Lower leg skin (tissue), 4 donors: Measurements from ENCODE around the gene REXO4. TPM values are rescaled to one million over a fixed set of nuclear protein-coding genes. Genes with fewer than 3 reads are reported as not detected.
A peak's percentile ranks its signal among the peaks of the same experiment; 100 is the strongest.

ENCODE experiments used
- DNase-seq, 2 donors: peaks; one replicate each; pipeline ENCODE4 v3.0.0-alpha.2; 2019; ENCODE audit warnings: low spot score in 2 of 2
- H3K4me3 ChIP-seq: fragments of 200-600 bp; sonication (generic); 2 replicates; pipeline ENCODE4 v1.5.1; 2017; ENCODE audit warnings: mild to moderate bottlenecking, low read depth; ENCODE audit not compliant: poor library complexity, severe bottlenecking
- POLR2A ChIP-seq, 2 donors: fragments of 450-650 bp; IDR thresholded peaks; one replicate each; pipeline ENCODE4 v1.6.1; 2016 to 2017; ENCODE audit warnings: antibody characterized with exemption in 2 of 2, mild to moderate bottlenecking in 1 of 2, moderate library complexity in 1 of 2
- WGBS, 2 donors: methylation state at CpG; one replicate each; pipeline ENCODE4 v1.1.5; 2018; 5-methylcytosine and 5-hydroxymethylcytosine counted together
- intact Hi-C: fragments of 100-400 bp; cut with DNase I; formaldehyde crosslinking; loops from one replicate; pipeline ENCODE4 v1.15.0; 2023; ENCODE audit warnings: low total_unique reads
- total RNA-seq, 4 donors: library from RNA; depleted of rRNA; stranded (reverse); fragments of >200 nt; gene quantifications; one replicate each; pipeline ENCODE4 v1.1.0, GENCODE V29; 2016
- TF ChIP-seq, protein P1 (sequence below), 3 donors: fragments of 450-650 bp; IDR thresholded peaks; one replicate each; pipeline ENCODE4 v1.5.1; 2016; ENCODE audit warnings: antibody characterized with exemption in 3 of 3, mild to moderate bottlenecking in 3 of 3, moderate library complexity in 2 of 3

The REXO4 gene
- total RNA-seq, 4 donors from 2014 or later: 18.8 to 26.5 (median 24.6) TPM

DNA sequence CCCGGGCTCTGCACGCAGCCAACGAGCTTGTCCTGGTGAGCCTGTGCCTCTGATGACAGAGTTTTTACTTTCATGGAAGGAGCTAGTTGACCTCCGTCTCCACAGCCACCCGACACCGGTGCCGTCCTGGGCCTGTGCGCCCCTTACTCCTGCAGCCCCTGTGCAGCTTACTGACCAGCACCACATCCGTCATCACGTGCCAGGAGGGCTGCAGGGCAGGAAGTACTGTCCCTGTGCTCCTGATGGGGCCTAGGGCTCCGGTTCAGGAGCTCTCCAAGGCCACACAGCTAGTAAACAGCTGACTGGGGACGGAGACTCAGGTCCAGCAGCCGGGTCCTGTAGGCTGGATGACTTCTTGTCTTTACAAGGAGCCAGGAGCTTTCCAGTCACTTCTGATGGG, 31.5 kb downstream of the REXO4 start:
- intact Hi-C loops: no loop called here
- H3K4me3 ChIP-seq: no peak overlapping the region
- TF ChIP-seq, protein P1, sequence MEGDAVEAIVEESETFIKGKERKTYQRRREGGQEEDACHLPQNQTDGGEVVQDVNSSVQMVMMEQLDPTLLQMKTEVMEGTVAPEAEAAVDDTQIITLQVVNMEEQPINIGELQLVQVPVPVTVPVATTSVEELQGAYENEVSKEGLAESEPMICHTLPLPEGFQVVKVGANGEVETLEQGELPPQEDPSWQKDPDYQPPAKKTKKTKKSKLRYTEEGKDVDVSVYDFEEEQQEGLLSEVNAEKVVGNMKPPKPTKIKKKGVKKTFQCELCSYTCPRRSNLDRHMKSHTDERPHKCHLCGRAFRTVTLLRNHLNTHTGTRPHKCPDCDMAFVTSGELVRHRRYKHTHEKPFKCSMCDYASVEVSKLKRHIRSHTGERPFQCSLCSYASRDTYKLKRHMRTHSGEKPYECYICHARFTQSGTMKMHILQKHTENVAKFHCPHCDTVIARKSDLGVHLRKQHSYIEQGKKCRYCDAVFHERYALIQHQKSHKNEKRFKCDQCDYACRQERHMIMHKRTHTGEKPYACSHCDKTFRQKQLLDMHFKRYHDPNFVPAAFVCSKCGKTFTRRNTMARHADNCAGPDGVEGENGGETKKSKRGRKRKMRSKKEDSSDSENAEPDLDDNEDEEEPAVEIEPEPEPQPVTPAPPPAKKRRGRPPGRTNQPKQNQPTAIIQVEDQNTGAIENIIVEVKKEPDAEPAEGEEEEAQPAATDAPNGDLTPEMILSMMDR (IDR thresholded peaks at IDR 0.05): no peak
- no peak for TF ChIP-seq POLR2A (IDR thresholded peaks at IDR 0.05)
- DNase-seq: no peak
- 86 to 96% methylated on average over 10 to 13 of the region's 13 CpGs for WGBS, 2 donors

GRCh38 chr9:133385452-133385851, 32.4 kb downstream of the REXO4 start:
- intact Hi-C loops: no loop called here

DNA sequence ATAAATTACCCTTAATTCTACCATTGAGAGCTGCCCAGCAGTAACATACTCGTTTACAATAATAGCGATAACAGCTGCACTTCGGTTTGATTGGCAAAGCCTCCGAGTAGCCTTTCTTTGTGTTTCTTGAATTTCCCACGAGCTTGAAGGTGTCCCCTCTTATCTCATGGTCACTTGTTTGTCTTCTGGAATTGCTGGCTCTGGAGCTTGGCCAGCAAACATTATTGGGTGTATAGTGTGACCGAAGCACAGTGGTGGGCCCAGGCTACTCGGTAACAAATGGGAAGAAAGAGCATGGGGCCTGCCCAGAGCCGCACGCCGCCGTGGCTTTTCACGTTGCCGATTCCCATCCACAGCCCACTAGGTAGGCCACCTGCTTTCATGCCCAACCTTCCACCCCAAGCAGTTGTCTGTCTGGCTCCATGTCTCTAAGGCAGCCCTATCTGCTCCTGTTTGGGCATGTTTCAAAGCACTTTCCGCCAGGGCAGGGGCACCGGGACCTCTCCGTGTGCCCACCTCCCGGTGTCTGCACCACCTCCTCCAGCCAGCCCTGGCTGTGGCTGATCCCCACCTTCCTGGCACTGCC, 33.0 kb downstream of the REXO4 start:
- TF ChIP-seq, protein P1 (IDR thresholded peaks at IDR 0.05): no peak
- no peak for TF ChIP-seq POLR2A (IDR thresholded peaks at IDR 0.05)
- H3K4me3 ChIP-seq: no peak overlapping the region
- intact Hi-C loops: no loop called here
- WGBS, 2 donors: 90 to 92% methylated on average over 17 of the region's 17 CpGs
- no peak for DNase-seq

More at GRCh38 chr9:133385452-133385851, 32.4 kb downstream of the REXO4 start:
- TF ChIP-seq, protein P1 (IDR thresholded peaks at IDR 0.05): no peak
- TF ChIP-seq POLR2A (IDR thresholded peaks at IDR 0.05): no peak
- WGBS, 2 donors: 76 to 78% methylated on average over 7 to 14 of the region's 14 CpGs
- DNase-seq: no peak
- H3K4me3 ChIP-seq: no peak overlapping the region

- TF ChIP-seq POLR2A (IDR thresholded peaks at IDR 0.05): no peak
- TF ChIP-seq, protein P1 (IDR thresholded peaks at IDR 0.05): peak in 1 of 3 donors; percentile 33
- WGBS, 2 donors: 91 to 95% methylated on average over 3 of the region's 3 CpGs
- no peak for DNase-seq
- no peak overlapping the region for H3K4me3 ChIP-seq
- intact Hi-C loops: no loop called here
These were observed 34.4 kb downstream of the REXO4 start for GRCh38 chr9:133383438-133383837.

GRCh38 chr9:133382507-133383141, 35.2 kb downstream of the REXO4 start:
- intact Hi-C loops: no loop called here
- no peak for DNase-seq
- WGBS, 2 donors: 89 to 90% methylated on average over 4 of the region's 4 CpGs
- no peak overlapping the region for H3K4me3 ChIP-seq
- TF ChIP-seq POLR2A (IDR thresholded peaks at IDR 0.05): no peak
- TF ChIP-seq, protein P1 (IDR thresholded peaks at IDR 0.05): peak in 1 of 3 donors; percentile 3
